Thoracic aorta (tissue), 2 donors: ENCODE data around the gene IL17C. TPM values are rescaled to one million over a fixed set of nuclear protein-coding genes. Genes with fewer than 3 reads are reported as not detected.

Experiments used
- ATAC-seq: fragments of 150-250 bp; one replicate; pipeline ENCODE4 v1.8.0; 2017; ENCODE audit warnings: low read depth; ENCODE audit not compliant: insufficient number of reproducible peaks, low FRiP score
- DNase-seq: peaks from one replicate; pipeline ENCODE4 v3.0.0-alpha.2; 2020; ENCODE audit warnings: low spot score
- H3K27ac ChIP-seq, 2 donors: fragments of 200-600 bp; sonication (generic); 1 replicate in 1 of 2; 2 replicates in 1 of 2; pipeline ENCODE4 v1.5.1; 2016; ENCODE audit warnings: mild to moderate bottlenecking in 2 of 2, moderate library complexity in 2 of 2
- H3K27me3 ChIP-seq: fragments of 200-600 bp; sonication (generic); replicated peaks from 2 replicates; pipeline ENCODE4 v1.6.0; 2016; ENCODE audit warnings: mild to moderate bottlenecking; ENCODE audit not compliant: insufficient read depth
- H3K36me3 ChIP-seq: fragments of 200-600 bp; sonication (generic); one replicate; pipeline ENCODE4 v1.5.1; 2016
- H3K4me1 ChIP-seq, 2 donors: fragments of 200-600 bp; sonication (generic); 1 replicate in 1 of 2; 2 replicates in 1 of 2; pipeline versions ENCODE4 v1.5.1 to v1.6.0; 2016; ENCODE audit warnings: low read depth in 2 of 2, mild to moderate bottlenecking in 1 of 2; ENCODE audit not compliant: control insufficient read depth in 1 of 2
- H3K4me3 ChIP-seq: fragments of 200-600 bp; sonication (generic); 2 replicates; pipeline ENCODE4 v1.5.1; 2016; ENCODE audit warnings: mild to moderate bottlenecking
- H3K9me3 ChIP-seq: fragments of 200-600 bp; sonication (generic); 2 replicates; pipeline ENCODE4 v1.5.1; 2016
- CTCF ChIP-seq: fragments of 200-600 bp; sonication (generic); IDR thresholded peaks from one replicate; pipeline ENCODE4 v1.5.1; 2019; ENCODE audit warnings: antibody characterized with exemption
- total RNA-seq, 2 donors: library from RNA; depleted of rRNA; stranded (reverse); fragments of >200 nt; gene quantifications; one replicate each; pipeline versions ENCODE4 v1.1.0 to v1.2.3, GENCODE V29; 2016

IL17C gene
- total RNA-seq, 2 donors from 2014 or later: 0.92 TPM; not detected in 1

- Histone ChIP-seq H3K36me3 (no peaks in the 10 kb centered on the region), H3K4me3 (no peak overlapping the region), H3K4me1 (no peaks in the 10 kb centered on the region), H3K9me3 (no peaks in the 10 kb centered on the region), H3K27me3 (no peaks in the 10 kb centered on the region), H3K27ac (no peak overlapping the region)
- ATAC-seq (no peak), DNase-seq (no peak)
- TF ChIP-seq CTCF: no peak
Measured at GRCh38 chr16:88672776-88673175, 34.4 kb downstream of the IL17C start.

- Histone ChIP-seq H3K27me3 (no peaks in the 10 kb centered on the region), H3K36me3 (no peaks in the 10 kb centered on the region), H3K9me3 (no peaks in the 10 kb centered on the region), H3K4me1 (no peaks in the 10 kb centered on the region), H3K4me3 (no peak overlapping the region), H3K27ac (no peak overlapping the region)
- TF ChIP-seq CTCF: no peak
- no peak for DNase-seq
- ATAC-seq: no peak
Measured at GRCh38 chr16:88673716-88674379, 35.5 kb downstream of the IL17C start.

- DNase-seq: no peak
- Histone ChIP-seq H3K27me3 (no peaks in the 10 kb centered on the region), H3K27ac (no peak overlapping the region), H3K4me3 (no peak overlapping the region), H3K4me1 (no peaks in the 10 kb centered on the region), H3K36me3 (no peaks in the 10 kb centered on the region), H3K9me3 (no peaks in the 10 kb centered on the region)
- no peak for ATAC-seq
- TF ChIP-seq CTCF: no peak
Measured at GRCh38 chr16:88676502-88677242, 38.3 kb downstream of the IL17C start.

GRCh38 chr16:88677721-88678120 lies 39.3 kb downstream of the IL17C start:
- Histone ChIP-seq H3K9me3 (no peaks in the 10 kb centered on the region), H3K4me1 (no peaks in the 10 kb centered on the region), H3K27ac (no peak overlapping the region), H3K4me3 (no peak overlapping the region), H3K27me3 (no peaks in the 10 kb centered on the region), H3K36me3 (no peaks in the 10 kb centered on the region)
- DNase-seq (no peak), ATAC-seq (no peak)
- TF ChIP-seq CTCF: no peak

GRCh38 chr16:88678224-88678979 lies 40.0 kb downstream of the IL17C start:
- H3K9me3 ChIP-seq: no peaks in the 10 kb centered on the region
- TF ChIP-seq CTCF: no peak
- ATAC-seq: no peak

More at GRCh38 chr16:88678224-88678979, 40.0 kb downstream of the IL17C start:
- no peaks in the 10 kb centered on the region for H3K4me1 ChIP-seq
- no peak for DNase-seq
- no peak overlapping the region for H3K27ac ChIP-seq
- H3K36me3 ChIP-seq: no peaks in the 10 kb centered on the region
- no peak overlapping the region for H3K4me3 ChIP-seq
- H3K27me3 ChIP-seq: no peaks in the 10 kb centered on the region
